GM18858 (cell line): ENCODE results near the gene MED29.
A peak's percentile ranks its signal among the peaks of the same experiment; 100 is the strongest.

Experiments
- ATAC-seq: cut with Tn5 transposase; IDR thresholded peaks from one replicate; pipeline ENCODE4 v1.9.1; 2021; ENCODE audit not compliant: unreplicated experiment

Gene MED29

GRCh38 chr19:39390751-39391437 lies at the start of gene MED29, which contains the start of gene PAF1:
TSS of gene MED29 (plus strand) at chr19:39391378. CDS start at chr19:39391423, 45 bp downstream.
TSS of gene PAF1 (minus strand) at chr19:39391106. CDS start at chr19:39390864, 242 bp downstream.
- peak; percentile 82 for ATAC-seq

- ATAC-seq, result peak; percentile 77
Measured at GRCh38 chr19:39341719-39342604, 49.2 kb upstream of the MED29 start, which contains the start of gene SAMD4B. TSS of gene SAMD4B (plus strand) at chr19:39342421. CDS start at chr19:39356894, 14,473 bp downstream.

- ATAC-seq, result peak; percentile 6
Measured at GRCh38 chr19:39342647-39343305, 48.4 kb upstream of the MED29 start.

DNA sequence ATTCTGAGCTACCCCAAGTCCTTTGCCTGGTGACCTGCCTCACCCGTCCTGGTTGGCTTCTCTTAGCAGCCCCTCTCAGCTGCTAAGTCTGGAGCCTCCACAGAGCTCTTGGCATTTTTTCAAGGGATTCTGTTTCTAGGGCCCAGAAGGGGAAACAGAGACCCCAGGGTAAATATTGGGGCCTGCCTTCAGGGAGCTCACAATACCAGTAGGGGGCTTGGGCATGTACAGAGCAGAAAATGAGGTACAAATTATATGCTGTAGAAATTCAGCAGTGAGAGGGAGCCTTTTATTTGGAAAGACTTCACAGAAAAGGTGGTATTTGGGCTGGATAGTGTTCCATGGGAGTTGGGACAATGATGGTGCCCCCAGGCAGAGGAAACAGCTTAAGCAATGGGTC lies 45.2 kb upstream of the MED29 start:
- ATAC-seq, result no peak

- ATAC-seq, result no peak
Measured at GRCh38 chr19:39347332-39348164, 43.6 kb upstream of the MED29 start.

- ATAC-seq, result no peak
Measured at GRCh38 chr19:39349326-39349725, 41.9 kb upstream of the MED29 start.

- no peak for ATAC-seq
Measured at GRCh38 chr19:39350156-39350555, 41.0 kb upstream of the MED29 start.

- peak; percentile 60 for ATAC-seq
Measured at GRCh38 chr19:39351537-39352064, 39.6 kb upstream of the MED29 start.

- ATAC-seq, result no peak
Measured at GRCh38 chr19:39352381-39353255, 38.6 kb upstream of the MED29 start.

DNA sequence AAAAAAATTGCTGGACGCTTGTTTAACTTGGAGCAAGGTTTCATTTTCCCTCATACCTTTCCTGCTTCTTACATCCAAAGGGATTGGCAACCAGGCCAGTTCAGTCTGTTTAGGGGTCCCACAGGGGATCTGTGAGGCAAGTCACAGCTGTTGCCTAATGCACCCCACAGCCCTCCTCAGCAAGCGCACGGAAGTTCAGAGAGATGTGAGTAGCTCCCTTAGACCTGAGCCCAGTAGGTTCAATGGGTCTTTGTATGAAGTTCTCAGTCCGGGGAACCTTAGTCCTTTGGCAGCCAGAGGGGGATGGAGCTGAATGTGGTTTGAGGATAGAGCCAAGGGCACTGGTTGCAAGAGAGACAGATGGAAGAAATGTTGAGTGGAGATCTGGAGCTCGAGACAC lies 35.9 kb upstream of the MED29 start:
- ATAC-seq, result no peak

- no peak for ATAC-seq
Measured at GRCh38 chr19:39356073-39356472, 35.1 kb upstream of the MED29 start.

- ATAC-seq, result no peak
Measured at GRCh38 chr19:39356647-39357046, 34.5 kb upstream of the MED29 start.

DNA sequence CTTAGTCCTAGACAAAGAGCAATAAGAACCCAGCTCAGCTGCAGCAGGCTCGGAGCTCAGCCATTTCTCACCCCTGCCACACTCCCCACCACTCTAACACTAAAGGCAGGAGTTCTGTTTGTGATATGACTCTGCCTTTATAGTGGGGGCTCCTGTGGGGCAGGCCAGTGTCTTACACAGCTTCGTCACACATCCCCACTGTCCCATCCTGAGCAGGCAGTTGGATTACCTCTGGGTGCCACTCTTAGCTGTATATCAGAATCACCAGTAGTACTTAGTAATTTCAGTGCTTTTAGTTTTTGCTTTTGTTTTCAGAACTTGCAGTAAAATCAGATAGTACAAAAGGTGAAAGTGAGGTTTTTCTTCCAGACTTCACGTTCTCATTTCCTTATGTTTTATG lies 32.2 kb upstream of the MED29 start:
- ATAC-seq, result no peak

GRCh38 chr19:39360599-39360998 lies 30.6 kb upstream of the MED29 start:
- ATAC-seq, result no peak

- no peak for ATAC-seq
Measured at GRCh38 chr19:39362682-39363657, 28.2 kb upstream of the MED29 start.

- ATAC-seq, result no peak
Measured at GRCh38 chr19:39363901-39364457, 27.2 kb upstream of the MED29 start.

DNA sequence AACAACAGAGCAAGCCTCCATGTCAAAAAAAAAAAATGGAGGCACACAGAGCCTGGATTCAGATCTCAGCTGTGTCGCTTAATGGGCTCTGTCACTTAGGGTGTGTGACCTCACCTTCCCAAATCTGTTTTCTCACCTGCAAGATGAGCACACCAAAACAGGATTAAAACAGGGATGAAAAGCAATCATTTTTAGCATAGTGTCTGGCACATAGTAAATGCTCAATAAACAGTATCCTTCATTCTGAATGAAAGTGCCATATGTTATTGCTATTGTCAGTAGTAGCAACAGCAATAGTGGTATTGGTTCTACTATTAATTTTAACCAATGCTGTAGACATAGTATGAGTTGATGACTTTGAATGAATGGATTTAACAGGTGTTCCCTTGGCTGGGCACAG lies 25.6 kb upstream of the MED29 start:
- ATAC-seq, result no peak

DNA sequence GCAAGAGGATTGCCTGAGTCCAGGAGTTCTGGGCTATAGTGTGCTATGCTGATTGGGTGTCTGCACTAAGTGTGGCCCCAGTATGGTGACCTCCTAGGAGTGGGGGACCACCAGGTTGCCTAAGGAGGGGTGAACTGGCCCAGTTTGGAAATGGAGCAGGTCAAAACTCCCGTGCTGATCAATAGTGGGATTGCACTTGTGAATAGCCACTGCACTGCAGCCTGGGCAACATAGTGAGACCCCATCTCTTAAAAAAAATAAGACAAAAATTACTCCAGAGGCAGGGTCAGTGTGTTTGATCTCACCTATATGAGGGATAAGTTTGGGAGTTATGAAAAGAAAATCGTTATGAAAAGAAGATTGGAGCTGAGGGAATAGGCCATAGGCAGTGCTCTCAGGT lies 22.0 kb upstream of the MED29 start:
- ATAC-seq, result no peak
